Measurements from ENCODE around the gene CD28. TPM values are rescaled to one million over a fixed set of nuclear protein-coding genes. Genes with fewer than 3 reads are reported as not detected.

CD28 gene
- total and polyA plus RNA-seq, 2 donors (not counting 1 experiment from before 2014, with no cell fraction given) = 0.03 TPM; not detected in 1

- Histone ChIP-seq H3K9me3 (ENCODE audit: control insufficient read depth, insufficient read depth, low read depth, low read length) (no peaks in the 10 kb centered on the region), H3K36me3 (ENCODE audit: control insufficient read depth, insufficient read depth, low read length) (no peaks in the 10 kb centered on the region), H3K4me3 (replicated peaks in 1 of 4; ENCODE audit: control extremely low read depth in 1 of 4, insufficient read depth in 1 of 4, low read depth in 3 of 4, low read length in 4 of 4) (no peak overlapping the region), H3K9ac (ENCODE audit: insufficient read depth, low read length) (no peak overlapping the region), H2AFZ (ENCODE audit: low read length) (no peak overlapping the region), H3K27me3 (ENCODE audit: control insufficient read depth, insufficient read depth, low read length) (no peaks in the 10 kb centered on the region), H4K20me1 (ENCODE audit: control insufficient read depth, extremely low read depth, insufficient read depth, low read length) (no peaks in the 10 kb centered on the region), H3K4me1 (ENCODE audit: control insufficient read depth, extremely low read depth, insufficient read depth, low read length) (no peaks in the 10 kb centered on the region), H3K27ac (ENCODE audit: insufficient read depth, low read length) (no peak overlapping the region), H3K79me2 (ENCODE audit: control insufficient read depth, insufficient read depth, low read length) (no peaks in the 10 kb centered on the region), H3K4me2 (ENCODE audit: extremely low read depth, insufficient read depth, low read length) (no peak overlapping the region)
- no peak for DNase-seq (ENCODE audit: low read depth in 2 of 2)
- TF ChIP-seq EZH2 (IDR thresholded peaks at IDR 0.05; ENCODE audit: low read length, missing control alignments) = no peak
- TF ChIP-seq CTCF (conservative IDR thresholded peaks at IDR 0.05 in 1 of 2, IDR thresholded peaks at IDR 0.05 in 1 of 2; ENCODE audit: low read depth in 1 of 2, low read length in 2 of 2) = no peak
Measured at GRCh38 chr2:203664029-203664755, 42.2 kb upstream of the CD28 start.

- Histone ChIP-seq H3K4me2 (ENCODE audit: extremely low read depth, insufficient read depth, low read length) (no peak overlapping the region), H3K27ac (ENCODE audit: insufficient read depth, low read length) (no peak overlapping the region), H4K20me1 (ENCODE audit: control insufficient read depth, extremely low read depth, insufficient read depth, low read length) (no peaks in the 10 kb centered on the region), H3K9me3 (ENCODE audit: control insufficient read depth, insufficient read depth, low read depth, low read length) (no peaks in the 10 kb centered on the region), H2AFZ (ENCODE audit: low read length) (no peak overlapping the region), H3K27me3 (ENCODE audit: control insufficient read depth, insufficient read depth, low read length) (no peaks in the 10 kb centered on the region), H3K9ac (ENCODE audit: insufficient read depth, low read length) (no peak overlapping the region), H3K4me1 (ENCODE audit: control insufficient read depth, extremely low read depth, insufficient read depth, low read length) (no peaks in the 10 kb centered on the region), H3K36me3 (ENCODE audit: control insufficient read depth, insufficient read depth, low read length) (no peaks in the 10 kb centered on the region), H3K4me3 (replicated peaks in 1 of 4; ENCODE audit: control extremely low read depth in 1 of 4, insufficient read depth in 1 of 4, low read depth in 3 of 4, low read length in 4 of 4) (no peak overlapping the region), H3K79me2 (ENCODE audit: control insufficient read depth, insufficient read depth, low read length) (no peaks in the 10 kb centered on the region)
- DNase-seq (ENCODE audit: low read depth in 2 of 2) = no peak
- TF ChIP-seq EZH2 (IDR thresholded peaks at IDR 0.05; ENCODE audit: low read length, missing control alignments) (no peak), CTCF (conservative IDR thresholded peaks at IDR 0.05 in 1 of 2, IDR thresholded peaks at IDR 0.05 in 1 of 2; ENCODE audit: low read depth in 1 of 2, low read length in 2 of 2) (no peak)
Measured at GRCh38 chr2:203667838-203668237, 38.6 kb upstream of the CD28 start.

GRCh38 chr2:203669820-203670219 lies 36.6 kb upstream of the CD28 start:
- H3K4me1 ChIP-seq (ENCODE audit: control insufficient read depth, extremely low read depth, insufficient read depth, low read length) = no peaks in the 10 kb centered on the region
- no peak overlapping the region for H3K9ac ChIP-seq (ENCODE audit: insufficient read depth, low read length)
- H2AFZ ChIP-seq (ENCODE audit: low read length) = no peak overlapping the region
- H3K36me3 ChIP-seq (ENCODE audit: control insufficient read depth, insufficient read depth, low read length) = no peaks in the 10 kb centered on the region
- no peak overlapping the region for H3K4me3 ChIP-seq (replicated peaks in 1 of 4; ENCODE audit: control extremely low read depth in 1 of 4, insufficient read depth in 1 of 4, low read depth in 3 of 4, low read length in 4 of 4)
- peak; percentile 67 to 91 for DNase-seq (ENCODE audit: low read depth in 2 of 2)
- no peaks in the 10 kb centered on the region for H3K27me3 ChIP-seq (ENCODE audit: control insufficient read depth, insufficient read depth, low read length)
- no peak overlapping the region for H3K4me2 ChIP-seq (ENCODE audit: extremely low read depth, insufficient read depth, low read length)
- no peaks in the 10 kb centered on the region for H4K20me1 ChIP-seq (ENCODE audit: control insufficient read depth, extremely low read depth, insufficient read depth, low read length)
- H3K79me2 ChIP-seq (ENCODE audit: control insufficient read depth, insufficient read depth, low read length) = no peaks in the 10 kb centered on the region
- H3K27ac ChIP-seq (ENCODE audit: insufficient read depth, low read length) = no peak overlapping the region
- TF ChIP-seq EZH2 (IDR thresholded peaks at IDR 0.05; ENCODE audit: low read length, missing control alignments) = no peak
- TF ChIP-seq CTCF (conservative IDR thresholded peaks at IDR 0.05 in 1 of 2, IDR thresholded peaks at IDR 0.05 in 1 of 2; ENCODE audit: low read depth in 1 of 2, low read length in 2 of 2) = no peak
- no peaks in the 10 kb centered on the region for H3K9me3 ChIP-seq (ENCODE audit: control insufficient read depth, insufficient read depth, low read depth, low read length)
